Epidermal melanocyte (primary cell): ENCODE results near the gene ZNF454.

Experiments
- DNase-seq: peaks from one replicate; pipeline ENCODE4 v3.0.0; 2011; ENCODE audit warnings: low spot score; ENCODE audit not compliant: insufficient read length

The ZNF454 gene

DNA sequence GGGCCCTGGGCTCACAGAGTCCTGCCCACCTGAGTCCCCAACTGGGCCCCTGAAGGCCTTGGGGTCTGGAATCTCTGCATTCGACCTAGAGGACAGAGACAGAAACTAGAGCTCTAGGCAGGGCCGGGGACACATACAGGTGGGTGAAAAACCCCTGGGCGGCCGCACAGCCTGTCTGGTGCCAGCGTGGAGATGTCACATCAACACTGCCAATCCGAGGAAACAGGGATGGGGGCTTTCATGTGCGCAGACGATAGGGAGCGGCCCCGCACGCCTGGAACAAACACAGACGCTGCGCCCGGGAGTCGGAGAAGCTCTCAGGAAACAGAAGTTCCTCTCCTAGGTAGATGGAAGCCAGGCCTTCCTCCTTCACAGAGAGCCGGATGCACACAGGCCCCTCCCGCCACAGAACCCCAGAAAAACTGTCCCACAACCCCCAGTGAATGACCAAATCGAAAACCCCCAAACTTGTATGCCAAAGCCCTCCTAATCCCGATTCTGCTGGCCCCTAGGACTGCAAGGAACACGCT, 52.3 kb downstream of the ZNF454 start:
- DNase-seq: no peak

DNA sequence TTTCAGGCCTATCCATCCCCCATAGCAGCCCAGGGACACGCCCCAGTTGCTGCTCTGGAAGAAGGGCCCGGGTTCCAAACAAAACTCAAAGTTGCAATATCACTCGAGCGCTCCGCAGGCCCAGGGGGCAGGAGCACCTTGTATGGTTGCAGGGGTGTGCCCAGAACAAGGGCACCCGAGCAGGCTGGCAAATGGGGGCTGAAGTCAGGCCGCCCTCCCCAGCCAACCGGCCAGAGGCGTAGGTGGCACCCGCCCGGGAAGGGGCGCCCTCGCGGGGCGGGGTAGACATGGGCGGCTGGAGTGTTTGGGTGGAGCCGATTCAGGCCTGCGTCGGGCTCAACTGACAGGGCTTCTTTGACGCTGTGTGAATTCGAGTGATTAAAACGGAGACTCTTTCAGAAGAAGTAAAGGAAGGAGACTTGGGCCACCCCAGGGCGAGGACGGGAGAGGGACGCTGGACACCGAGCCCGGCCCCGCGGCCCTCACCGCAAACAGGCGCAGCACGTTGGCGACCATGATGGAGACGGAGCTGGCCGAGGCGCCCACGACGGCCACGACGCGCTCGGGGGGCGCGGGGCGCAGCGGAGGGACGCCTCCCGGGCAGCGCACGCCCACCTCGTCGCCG, 53.1 kb downstream of the ZNF454 start:
- no peak for DNase-seq

DNA sequence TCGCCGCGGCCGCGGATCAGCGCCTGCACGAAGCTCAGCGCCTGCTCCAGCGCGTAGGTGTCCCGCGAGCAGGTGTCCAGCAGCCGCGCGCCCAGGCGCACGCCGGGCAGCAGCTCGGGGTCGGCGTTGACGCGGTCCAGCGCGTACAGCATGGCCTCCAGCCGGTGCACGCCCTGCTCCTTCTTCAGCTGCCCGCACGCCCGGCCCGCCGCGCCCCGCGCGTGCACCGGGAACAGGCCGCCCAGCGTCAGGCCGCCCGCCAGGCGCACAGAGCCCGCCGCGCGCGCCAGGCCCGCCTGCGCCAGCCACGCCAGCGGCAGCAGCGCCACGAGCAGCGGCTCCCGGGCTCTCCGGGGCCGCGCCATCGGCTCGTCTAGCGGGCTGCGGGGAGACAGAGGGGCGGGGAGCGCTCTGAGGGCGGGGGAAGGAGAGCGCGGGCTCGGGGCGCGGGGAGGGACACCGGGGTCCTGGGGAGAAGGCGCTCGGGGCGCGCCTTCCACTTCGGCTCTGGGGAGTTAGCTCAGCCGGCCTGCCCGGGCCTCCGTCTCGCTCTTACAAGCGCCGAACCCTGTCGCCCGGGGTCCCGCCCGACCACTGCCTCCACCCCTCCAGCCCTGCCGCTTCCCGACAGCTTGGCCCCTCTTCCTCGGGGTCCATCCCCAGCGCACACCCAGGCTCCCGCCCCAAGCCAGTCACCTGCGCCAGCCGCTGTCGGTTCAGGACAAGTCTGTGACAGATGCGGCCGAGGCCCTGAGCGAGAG, 53.8 kb downstream of the ZNF454 start, which contains the start of gene GRM6:
GRM6 (minus strand) TSS at position 741 of the 761 bp plus-strand sequence; CDS start at position 365, 376 bp downstream.
- DNase-seq: no peak

DNA sequence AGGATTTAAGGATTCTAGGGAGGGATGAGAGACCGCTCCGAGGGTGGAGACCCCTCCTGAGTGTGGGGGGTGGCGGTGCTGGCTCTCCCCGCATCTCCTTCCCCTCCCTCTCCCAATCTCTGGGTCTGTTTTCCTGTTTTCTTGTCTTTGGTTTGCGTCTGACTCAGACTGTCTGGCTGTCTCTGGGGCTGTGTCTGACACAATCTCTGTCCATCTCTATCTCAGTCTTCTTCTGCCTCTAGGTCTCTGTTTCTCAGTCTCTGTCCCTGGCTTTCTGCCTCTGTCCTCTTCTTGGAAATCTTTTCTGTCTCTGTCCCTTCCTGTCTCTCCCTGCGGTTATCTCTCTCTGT, 54.3 kb downstream of the ZNF454 start:
- no peak for DNase-seq

DNA sequence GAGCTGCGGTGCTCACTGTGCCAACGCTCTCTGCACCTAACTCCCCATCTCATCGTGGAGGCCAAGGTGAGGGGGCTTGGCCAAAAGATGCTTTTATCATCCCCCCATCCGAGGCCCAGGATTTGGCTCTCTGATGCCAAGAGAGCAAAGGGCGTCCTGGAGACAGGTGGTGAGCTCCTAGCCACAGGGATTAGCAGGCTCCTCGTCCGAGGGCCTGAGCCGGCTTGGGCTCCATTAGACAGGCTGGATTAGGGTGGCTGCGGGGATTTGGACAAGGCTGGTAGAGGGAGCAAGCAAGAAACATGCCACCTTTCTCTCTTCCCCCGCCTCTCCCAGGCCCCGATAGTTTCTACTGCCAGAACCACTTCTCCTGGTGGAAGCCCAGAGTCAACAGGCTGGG, 55.2 kb downstream of the ZNF454 start:
- DNase-seq: no peak

DNA sequence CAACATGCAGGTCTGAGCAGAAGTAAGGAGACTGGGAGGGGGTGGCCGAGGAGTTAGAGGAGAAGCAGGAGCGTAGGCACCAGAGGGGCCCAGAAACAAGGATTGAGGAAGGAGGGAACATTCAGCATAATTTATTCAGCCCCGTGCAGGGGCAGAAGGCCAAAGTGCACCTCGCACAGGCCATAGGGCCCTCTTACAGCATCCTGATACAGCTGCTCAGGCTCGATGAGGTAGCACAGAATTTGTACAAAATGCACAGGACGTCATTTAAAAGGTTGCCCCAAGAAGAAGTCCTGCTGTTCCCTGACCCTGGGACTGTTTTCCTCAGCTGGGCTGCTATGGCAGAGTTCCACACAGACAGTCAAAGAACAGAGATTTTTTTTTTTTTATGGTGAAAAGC, 56.2 kb downstream of the ZNF454 start:
- no peak for DNase-seq

DNA sequence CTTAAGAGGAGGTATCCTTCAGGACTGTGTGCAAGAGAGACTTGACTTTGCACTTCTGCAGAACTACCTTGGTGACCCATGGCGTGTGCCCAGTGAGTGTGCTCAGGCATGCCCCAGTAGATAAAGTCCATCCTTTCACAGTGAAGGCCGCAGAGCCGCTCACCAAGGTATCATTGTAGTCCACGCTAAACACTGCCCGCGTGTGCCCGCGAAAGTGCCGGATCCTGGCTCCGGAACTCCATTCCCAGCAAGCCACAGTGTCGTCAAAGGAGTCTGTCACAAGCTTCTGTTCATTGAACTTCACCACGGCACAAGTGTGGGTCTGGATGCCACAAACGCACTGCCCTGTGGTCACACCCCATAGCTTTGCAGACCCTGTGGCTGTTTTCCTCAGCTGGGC, 57.4 kb downstream of the ZNF454 start:
- DNase-seq: no peak

DNA sequence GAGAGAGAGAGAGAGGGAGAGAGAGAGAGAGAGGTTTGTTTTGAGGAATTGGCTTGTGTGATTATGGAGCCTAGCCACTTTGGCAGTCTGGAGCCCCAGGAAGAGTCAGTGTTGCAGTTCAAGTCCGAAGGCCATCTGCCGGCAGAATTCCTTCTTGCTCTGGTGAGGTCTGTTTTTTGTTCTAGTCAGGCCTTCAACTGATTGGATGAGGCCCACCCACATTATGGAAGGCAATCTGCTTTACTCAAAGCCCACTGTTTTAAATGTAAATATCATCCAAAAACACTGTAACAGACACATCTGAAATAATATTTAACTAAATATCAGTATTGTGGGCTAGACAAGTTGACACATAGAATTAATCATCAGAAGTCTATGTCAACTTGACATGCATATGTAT, 65.6 kb downstream of the ZNF454 start:
- no peak for DNase-seq

DNA sequence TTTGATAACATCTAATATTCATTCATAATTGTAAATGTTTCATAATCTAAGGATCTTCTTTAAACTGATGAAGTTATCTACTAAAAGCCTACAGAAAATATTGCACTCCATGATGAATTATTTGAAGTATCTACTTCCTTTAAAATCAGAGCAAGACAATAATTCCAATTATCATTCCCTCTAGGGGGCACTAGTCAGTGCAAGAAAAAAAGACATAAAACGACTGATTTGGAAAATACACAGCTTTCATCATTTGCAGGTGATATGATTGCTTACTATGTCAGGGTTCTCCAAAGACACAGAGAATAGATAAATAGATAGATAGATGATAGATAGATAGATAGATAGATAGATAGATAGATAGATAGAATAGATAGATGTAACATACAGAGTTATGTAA, 67.7 kb downstream of the ZNF454 start:
- DNase-seq: no peak
